Fibroblast of lung (primary cell): ENCODE data around the gene COPB1. TPM values are rescaled to one million over a fixed set of nuclear protein-coding genes. Genes with fewer than 3 reads are reported as not detected.

Source experiments
- DNase-seq, 2 donors: peaks; one replicate each; pipeline versions ENCODE4 v3.0.0 to v3.0.0-alpha.2; 2010; ENCODE audit warnings: low read depth in 2 of 2
- H2AFZ ChIP-seq: 2 replicates; pipeline ENCODE4 v1.5.1; 2012; ENCODE audit warnings: low read length, control low read depth, inconsistent platforms
- H3K27ac ChIP-seq: 2 replicates; pipeline ENCODE4 v1.5.1; 2011; ENCODE audit warnings: low read length, control low read depth; ENCODE audit not compliant: insufficient read depth
- H3K27me3 ChIP-seq: 2 replicates; pipeline ENCODE4 v1.5.1; 2011; ENCODE audit warnings: mild to moderate bottlenecking, low read length; ENCODE audit not compliant: control insufficient read depth, insufficient read depth
- H3K36me3 ChIP-seq: 2 replicates; pipeline ENCODE4 v1.5.1; 2011; ENCODE audit warnings: low read length; ENCODE audit not compliant: control insufficient read depth, insufficient read depth
- H3K4me1 ChIP-seq: 2 replicates; pipeline ENCODE4 v1.5.1; 2011; ENCODE audit warnings: low read length; ENCODE audit not compliant: control insufficient read depth, insufficient read depth; ENCODE audit errors: extremely low read depth
- H3K4me2 ChIP-seq: 2 replicates; pipeline ENCODE4 v1.5.1; 2011; ENCODE audit warnings: low read length, control low read depth; ENCODE audit not compliant: insufficient read depth; ENCODE audit errors: extremely low read depth
- H3K4me3 ChIP-seq, 4 experiments: fragments of 200-600 bp in 1 of 4; sonication (generic) in 1 of 4; replicated peaks in 1 of 4; 2 replicates each; pipeline ENCODE4 v1.5.1; 2011 to 2016; ENCODE audit warnings: low read length in 4 of 4, low read depth in 3 of 4, mild to moderate bottlenecking in 3 of 4, control low read depth in 2 of 4, inconsistent platforms in 1 of 4, mixed read lengths in 1 of 4; ENCODE audit not compliant: insufficient read depth in 1 of 4; ENCODE audit errors: control extremely low read depth in 1 of 4
- H3K79me2 ChIP-seq: 2 replicates; pipeline ENCODE4 v1.5.1; 2012; ENCODE audit warnings: mild to moderate bottlenecking, low read length, inconsistent platforms; ENCODE audit not compliant: control insufficient read depth, insufficient read depth
- H3K9ac ChIP-seq: 2 replicates; pipeline ENCODE4 v1.5.1; 2011; ENCODE audit warnings: mild to moderate bottlenecking, low read length, control low read depth; ENCODE audit not compliant: insufficient read depth
- H3K9me3 ChIP-seq: 2 replicates; pipeline ENCODE4 v1.5.1; 2012; ENCODE audit warnings: low read depth, low read length; ENCODE audit not compliant: control insufficient read depth, insufficient read depth
- H4K20me1 ChIP-seq: 2 replicates; pipeline ENCODE4 v1.5.1; 2011; ENCODE audit warnings: low read length; ENCODE audit not compliant: control insufficient read depth, insufficient read depth; ENCODE audit errors: extremely low read depth
- CTCF ChIP-seq, 2 donors: IDR thresholded peaks in 1 of 2; conservative IDR thresholded peaks in 1 of 2; 1 replicate in 1 of 2; 2 replicates in 1 of 2; pipeline ENCODE4 v1.5.1; 2011 to 2012; ENCODE audit warnings: low read length in 2 of 2, control low read depth in 1 of 2, inconsistent platforms in 1 of 2, low read depth in 1 of 2, mild to moderate bottlenecking in 1 of 2
- EZH2 ChIP-seq: IDR thresholded peaks from 2 replicates; pipeline ENCODE4 v1.5.1; 2012; ENCODE audit warnings: low read length, control low read depth, mild to moderate bottlenecking; ENCODE audit errors: missing control alignments
- polyA plus RNA-seq, 2 donors: library from polyadenylated mRNA; depleted of rRNA in 1 of 2; stranded (reverse) in 1 of 2; unstranded in 1 of 2; fragments of >200 nt; gene quantifications; 2 replicates each; pipeline ENCODE4 v1.2.1, GENCODE V29; 2011 to 2012; ENCODE audit warnings: missing spikeins in 1 of 2
- total RNA-seq: library from RNA; depleted of rRNA; stranded (reverse); fragments of >200 nt; gene quantifications from 2 replicates; pipeline ENCODE4 v1.2.1, GENCODE V29; 2014

The COPB1 gene
- total and polyA plus RNA-seq, 2 donors (not counting 1 experiment from before 2014, with no cell fraction given): 264 to 292 TPM

GRCh38 chr11:14506532-14506931, 6.9 kb upstream of the COPB1 start:
- H3K27me3 ChIP-seq: no peaks in the 10 kb centered on the region
- no peak overlapping the region for H3K27ac ChIP-seq
- H3K9ac ChIP-seq: no peak overlapping the region
- H3K36me3 ChIP-seq: peaks cover 11% of the 10 kb centered on the region
- H3K4me2 ChIP-seq: no peak overlapping the region
- H3K4me3 ChIP-seq: no peak overlapping the region
- TF ChIP-seq EZH2: no peak
- no peaks in the 10 kb centered on the region for H3K79me2 ChIP-seq
- DNase-seq: peak; percentile 6 to 62
- no peaks in the 10 kb centered on the region for H4K20me1 ChIP-seq
- no peak overlapping the region for H2AFZ ChIP-seq
- H3K4me1 ChIP-seq: no peaks in the 10 kb centered on the region
- no peaks in the 10 kb centered on the region for H3K9me3 ChIP-seq

GRCh38 chr11:14503023-14503422, 3.4 kb upstream of the COPB1 start:
- Histone ChIP-seq H3K4me1 (no peaks in the 10 kb centered on the region), H3K4me2 (no peak overlapping the region), H3K79me2 (peaks cover 16% of the 10 kb centered on the region), H3K27me3 (no peaks in the 10 kb centered on the region), H3K36me3 (peaks cover 8% of the 10 kb centered on the region), H3K9me3 (no peaks in the 10 kb centered on the region), H3K27ac (no peak overlapping the region), H2AFZ (no peak overlapping the region), H4K20me1 (no peaks in the 10 kb centered on the region), H3K9ac (no peak overlapping the region), H3K4me3 (no peak overlapping the region)
- DNase-seq: peak; percentile 7 to 12
- TF ChIP-seq EZH2 (no peak), CTCF (conservative IDR thresholded peaks at IDR 0.05 in 1 of 2, IDR thresholded peaks at IDR 0.05 in 1 of 2; ENCODE audit: low read depth in 1 of 2, low read length in 2 of 2) (no peak)

GRCh38 chr11:14502039-14502438, 2.4 kb upstream of the COPB1 start:
- Histone ChIP-seq H3K4me1 (peaks cover 2% of the 10 kb centered on the region), H3K4me2 (no peak overlapping the region), H3K36me3 (peaks cover 8% of the 10 kb centered on the region), H3K27me3 (no peaks in the 10 kb centered on the region), H4K20me1 (no peaks in the 10 kb centered on the region), H3K4me3 (no peak overlapping the region), H3K27ac (no peak overlapping the region), H2AFZ (no peak overlapping the region), H3K9me3 (no peaks in the 10 kb centered on the region), H3K79me2 (peaks cover 24% of the 10 kb centered on the region), H3K9ac (no peak overlapping the region)
- no peak for TF ChIP-seq CTCF (conservative IDR thresholded peaks at IDR 0.05 in 1 of 2, IDR thresholded peaks at IDR 0.05 in 1 of 2; ENCODE audit: low read depth in 1 of 2, low read length in 2 of 2)
- no peak for DNase-seq
